ENCODE results near the gene NNAT.

The NNAT gene

DNA sequence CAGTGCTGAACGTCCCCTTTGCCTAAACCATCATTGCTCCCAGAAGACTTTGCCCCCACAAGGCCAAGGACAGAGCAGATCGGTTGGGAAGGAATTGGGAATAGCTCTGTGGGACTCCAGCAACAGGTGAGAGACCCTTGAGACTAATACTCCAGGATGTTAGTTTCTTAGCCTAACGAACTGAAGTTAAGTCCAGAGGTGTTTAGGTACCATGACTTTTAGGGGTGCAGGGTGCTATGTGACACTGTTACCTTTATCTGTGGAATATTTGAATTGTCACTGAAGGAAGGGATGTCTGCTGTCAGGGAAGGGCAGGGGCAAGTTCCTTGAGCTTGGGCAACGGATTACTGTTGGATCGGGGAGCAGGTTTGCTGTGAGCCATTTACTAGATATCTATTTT, 4.8 kb downstream of the NNAT start:
- no peaks in the 10 kb centered on the region for H3K9me3 ChIP-seq (ENCODE audit: control insufficient read depth, insufficient read depth, low read depth, low read length)
- peak overlapping the region; percentile 91 for H3K4me3 ChIP-seq (ENCODE audit: low read depth, low read length)
- peaks cover 5% of the 10 kb centered on the region; the same call in 1 of the 2 replicates for H3K36me3 ChIP-seq (ENCODE audit: control insufficient read depth, insufficient read depth, low read length)
- no peak overlapping the region for H3K9ac ChIP-seq (ENCODE audit: low read length)
- H3K27ac ChIP-seq (ENCODE audit: low read depth, low read length), result no peak overlapping the region
- H3K27me3 ChIP-seq (ENCODE audit: control insufficient read depth, insufficient read depth, low read length), result no peaks in the 10 kb centered on the region
- H3K4me1 ChIP-seq (ENCODE audit: control insufficient read depth, insufficient read depth, low read length), result peaks cover 41% of the 10 kb centered on the region

GRCh38 chr20:37526238-37526838, 5.3 kb downstream of the NNAT start:
- Histone ChIP-seq H3K9ac (ENCODE audit: low read length) (peak overlapping the region; percentile 100), H3K27me3 (ENCODE audit: control insufficient read depth, insufficient read depth, low read length) (no peaks in the 10 kb centered on the region), H3K36me3 (ENCODE audit: control insufficient read depth, insufficient read depth, low read length) (peaks cover 5% of the 10 kb centered on the region; the same call in 1 of the 2 replicates), H3K4me1 (ENCODE audit: control insufficient read depth, insufficient read depth, low read length) (peaks cover 41% of the 10 kb centered on the region), H3K4me3 (ENCODE audit: low read depth, low read length) (peak overlapping the region; percentile 91), H3K27ac (ENCODE audit: low read depth, low read length) (peak overlapping the region; percentile 18; the same call in 1 of the 2 replicates), H3K9me3 (ENCODE audit: control insufficient read depth, insufficient read depth, low read depth, low read length) (no peaks in the 10 kb centered on the region)

GRCh38 chr20:37526839-37527637, 6.0 kb downstream of the NNAT start:
- H3K4me1 ChIP-seq (ENCODE audit: control insufficient read depth, insufficient read depth, low read length), result peaks cover 41% of the 10 kb centered on the region
- H3K27me3 ChIP-seq (ENCODE audit: control insufficient read depth, insufficient read depth, low read length), result no peaks in the 10 kb centered on the region
- no peaks in the 10 kb centered on the region for H3K9me3 ChIP-seq (ENCODE audit: control insufficient read depth, insufficient read depth, low read depth, low read length)
- H3K36me3 ChIP-seq (ENCODE audit: control insufficient read depth, insufficient read depth, low read length), result peaks cover 5% of the 10 kb centered on the region; the same call in 1 of the 2 replicates
- H3K4me3 ChIP-seq (ENCODE audit: low read depth, low read length), result peak overlapping the region; percentile 91
- H3K27ac ChIP-seq (ENCODE audit: low read depth, low read length), result peak overlapping the region; percentile 100
- H3K9ac ChIP-seq (ENCODE audit: low read length), result peak overlapping the region; percentile 100

DNA sequence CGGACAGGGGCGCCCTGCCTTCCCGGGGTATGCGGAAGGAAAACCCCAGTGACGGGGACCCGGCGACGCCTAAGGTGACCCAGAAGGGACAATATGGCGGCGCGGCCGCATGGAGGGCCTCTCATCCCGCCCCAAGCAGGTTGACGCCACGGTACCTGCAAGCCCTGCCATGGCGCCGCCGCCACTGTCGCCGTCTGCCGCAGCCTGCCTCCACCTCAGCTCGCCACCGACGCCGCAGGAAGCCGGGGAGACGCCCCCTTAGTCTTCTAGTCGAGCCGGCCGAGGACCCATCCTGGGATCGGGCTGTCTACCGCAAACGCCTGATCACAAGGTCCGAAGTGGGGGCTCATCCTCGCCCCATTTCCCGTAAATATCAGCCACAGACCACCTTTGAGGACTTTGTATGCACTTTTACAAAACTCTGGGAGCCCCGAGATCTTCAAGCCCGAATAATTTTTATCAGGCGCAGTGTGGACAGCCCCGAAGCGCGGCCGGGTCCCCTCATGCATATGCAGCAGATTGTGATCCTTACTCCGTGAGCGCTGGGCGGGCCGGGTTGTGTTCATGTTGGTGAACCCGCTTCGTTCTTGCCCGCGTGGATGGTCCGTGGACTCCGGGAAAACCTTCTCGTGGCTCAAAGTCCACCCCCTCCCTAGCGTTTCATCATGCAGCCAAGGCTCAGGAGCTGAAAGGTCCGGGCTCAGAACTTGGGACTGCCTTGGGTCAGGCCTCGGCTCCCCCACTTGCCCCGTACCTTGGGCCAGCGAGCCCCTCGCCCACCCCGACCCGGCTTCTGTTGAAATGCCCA, 6.8 kb downstream of the NNAT start, which contains the start of gene BLCAP:
Gene BLCAP, minus strand, starts transcription at position 239 of the 808 bp plus-strand sequence. CDS start 8,702 bp downstream, outside the sequence.
- Histone ChIP-seq H3K27me3 (ENCODE audit: control insufficient read depth, insufficient read depth, low read length) (no peaks in the 10 kb centered on the region), H3K4me3 (ENCODE audit: low read depth, low read length) (peak within 1 kb of the TSS; percentile 91), H3K4me1 (ENCODE audit: control insufficient read depth, insufficient read depth, low read length) (peaks cover 38% of the 10 kb centered on the region), H3K36me3 (ENCODE audit: control insufficient read depth, insufficient read depth, low read length) (peaks cover 5% of the 10 kb centered on the region; the same call in 1 of the 2 replicates), H3K27ac (ENCODE audit: low read depth, low read length) (peak within 1 kb of the TSS; percentile 100), H3K9ac (ENCODE audit: low read length) (peak within 1 kb of the TSS; percentile 100), H3K9me3 (ENCODE audit: control insufficient read depth, insufficient read depth, low read depth, low read length) (no peaks in the 10 kb centered on the region)

- peaks cover 5% of the 10 kb centered on the region; the same call in 1 of the 2 replicates for H3K36me3 ChIP-seq (ENCODE audit: control insufficient read depth, insufficient read depth, low read length)
- peak overlapping the region; percentile 100 for H3K9ac ChIP-seq (ENCODE audit: low read length)
- H3K4me1 ChIP-seq (ENCODE audit: control insufficient read depth, insufficient read depth, low read length), result peaks cover 32% of the 10 kb centered on the region
- no peaks in the 10 kb centered on the region for H3K9me3 ChIP-seq (ENCODE audit: control insufficient read depth, insufficient read depth, low read depth, low read length)
- peak overlapping the region; percentile 91 for H3K4me3 ChIP-seq (ENCODE audit: low read depth, low read length)
- H3K27ac ChIP-seq (ENCODE audit: low read depth, low read length), result peak overlapping the region; percentile 100
- H3K27me3 ChIP-seq (ENCODE audit: control insufficient read depth, insufficient read depth, low read length), result no peaks in the 10 kb centered on the region
These were observed 7.6 kb downstream of the NNAT start for GRCh38 chr20:37528446-37529213.

DNA sequence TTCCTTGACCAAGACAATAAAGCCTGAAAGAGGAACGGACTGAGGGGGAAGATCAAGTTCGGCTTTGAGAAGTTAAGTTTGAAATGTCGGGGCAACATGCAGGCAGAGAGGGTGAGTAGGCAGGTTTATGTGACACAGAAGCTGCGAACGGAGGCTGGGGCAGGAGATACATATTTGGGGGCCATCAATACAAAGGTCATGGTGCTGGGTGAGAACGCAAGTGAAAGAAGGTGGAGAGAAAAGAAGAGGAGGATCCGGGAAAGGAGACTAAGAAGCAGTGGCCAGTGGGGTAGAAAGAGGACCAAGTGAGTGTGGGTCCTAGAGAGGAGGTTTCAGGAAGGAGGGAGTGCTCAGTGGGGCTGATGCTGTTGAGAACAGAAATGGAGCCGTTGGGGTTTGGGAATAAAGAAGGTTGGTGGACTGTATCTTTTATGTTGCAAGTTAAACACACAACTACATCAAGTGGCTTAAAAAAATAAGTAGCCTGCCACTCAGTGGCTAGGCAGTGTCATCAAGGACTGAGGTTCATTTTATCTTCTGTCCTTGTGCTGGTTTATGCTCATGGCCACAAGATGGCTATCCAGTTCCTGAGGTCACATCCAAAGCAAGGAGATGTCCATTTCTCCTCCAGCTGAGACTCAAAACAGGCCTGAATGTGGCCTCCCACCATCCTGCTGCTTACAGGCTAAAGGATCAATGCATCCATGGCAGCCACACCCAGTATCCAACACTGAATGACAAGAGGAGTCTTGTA, 8.3 kb downstream of the NNAT start:
- H3K36me3 ChIP-seq (ENCODE audit: control insufficient read depth, insufficient read depth, low read length), result peaks cover 5% of the 10 kb centered on the region; the same call in 1 of the 2 replicates
- no peaks in the 10 kb centered on the region for H3K9me3 ChIP-seq (ENCODE audit: control insufficient read depth, insufficient read depth, low read depth, low read length)
- no peak overlapping the region for H3K4me3 ChIP-seq (ENCODE audit: low read depth, low read length)
- no peak overlapping the region for H3K27ac ChIP-seq (ENCODE audit: low read depth, low read length)
- H3K27me3 ChIP-seq (ENCODE audit: control insufficient read depth, insufficient read depth, low read length), result no peaks in the 10 kb centered on the region
- H3K9ac ChIP-seq (ENCODE audit: low read length), result no peak overlapping the region
- peaks cover 24% of the 10 kb centered on the region for H3K4me1 ChIP-seq (ENCODE audit: control insufficient read depth, insufficient read depth, low read length)

DNA sequence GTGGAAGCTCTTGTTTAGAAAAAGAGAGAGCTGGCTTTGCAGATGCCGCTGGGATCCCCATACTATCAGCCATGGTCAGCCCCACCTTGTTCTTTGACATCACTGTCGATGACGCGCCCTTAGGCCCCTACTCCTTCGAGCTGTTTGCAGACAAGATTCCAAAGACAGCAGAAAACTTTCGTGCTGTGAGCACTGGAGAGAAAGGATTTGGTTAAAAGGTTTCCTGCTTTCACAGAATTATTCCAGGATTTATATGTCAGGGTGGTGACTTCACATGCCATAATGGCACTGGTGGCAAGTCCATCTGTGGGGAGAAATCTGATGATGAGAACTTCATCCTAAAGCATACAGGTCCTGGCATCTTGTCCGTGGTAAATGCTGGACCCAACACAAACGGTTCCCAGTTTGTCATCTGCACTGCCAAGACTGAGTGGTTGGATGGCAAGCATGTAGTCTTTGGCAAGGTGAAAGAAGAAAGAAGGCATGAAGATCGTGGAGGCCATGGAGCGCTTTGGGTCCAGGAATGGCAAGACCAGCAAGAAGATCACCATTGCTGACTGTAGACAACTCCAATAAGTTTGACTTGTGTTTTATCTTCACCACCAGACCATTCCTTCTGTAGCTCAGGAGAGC, 9.0 kb downstream of the NNAT start:
- H3K9me3 ChIP-seq (ENCODE audit: control insufficient read depth, insufficient read depth, low read depth, low read length), result no peaks in the 10 kb centered on the region
- H3K36me3 ChIP-seq (ENCODE audit: control insufficient read depth, insufficient read depth, low read length), result peaks cover 4% of the 10 kb centered on the region; the same call in 1 of the 2 replicates
- H3K27me3 ChIP-seq (ENCODE audit: control insufficient read depth, insufficient read depth, low read length), result no peaks in the 10 kb centered on the region
- no peak overlapping the region for H3K9ac ChIP-seq (ENCODE audit: low read length)
- H3K4me1 ChIP-seq (ENCODE audit: control insufficient read depth, insufficient read depth, low read length), result peaks cover 17% of the 10 kb centered on the region
- no peak overlapping the region for H3K4me3 ChIP-seq (ENCODE audit: low read depth, low read length)
- H3K27ac ChIP-seq (ENCODE audit: low read depth, low read length), result no peak overlapping the region

DNA sequence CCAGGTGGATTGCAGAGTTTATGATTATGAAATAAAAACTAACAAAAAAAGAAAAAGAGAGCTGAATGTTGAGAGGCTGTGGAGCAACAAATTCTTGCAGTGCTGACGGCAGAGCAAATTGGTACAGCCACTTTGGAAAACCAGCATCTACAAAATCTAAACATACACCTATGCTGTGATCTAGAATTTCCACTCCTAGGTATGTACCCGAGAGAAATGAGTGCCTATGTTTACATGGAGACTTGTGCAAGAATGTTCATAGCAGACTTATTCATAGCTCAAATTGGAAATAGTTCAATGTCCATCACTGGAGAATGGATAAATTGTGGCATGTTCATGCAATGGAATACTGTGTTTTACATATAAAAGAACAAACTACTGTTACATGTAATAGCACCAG, 9.6 kb downstream of the NNAT start:
- no peaks in the 10 kb centered on the region for H3K36me3 ChIP-seq (ENCODE audit: control insufficient read depth, insufficient read depth, low read length)
- H3K4me3 ChIP-seq (ENCODE audit: low read depth, low read length), result no peak overlapping the region
- no peaks in the 10 kb centered on the region for H3K27me3 ChIP-seq (ENCODE audit: control insufficient read depth, insufficient read depth, low read length)
- H3K9ac ChIP-seq (ENCODE audit: low read length), result no peak overlapping the region
- H3K4me1 ChIP-seq (ENCODE audit: control insufficient read depth, insufficient read depth, low read length), result peaks cover 11% of the 10 kb centered on the region
- H3K27ac ChIP-seq (ENCODE audit: low read depth, low read length), result no peak overlapping the region
- H3K9me3 ChIP-seq (ENCODE audit: control insufficient read depth, insufficient read depth, low read depth, low read length), result no peaks in the 10 kb centered on the region

GRCh38 chr20:37531856-37532255, 10.8 kb downstream of the NNAT start:
- H3K36me3 ChIP-seq (ENCODE audit: control insufficient read depth, insufficient read depth, low read length), result no peaks in the 10 kb centered on the region
- no peak overlapping the region for H3K27ac ChIP-seq (ENCODE audit: low read depth, low read length)
- H3K4me1 ChIP-seq (ENCODE audit: control insufficient read depth, insufficient read depth, low read length), result peaks cover 8% of the 10 kb centered on the region
- H3K27me3 ChIP-seq (ENCODE audit: control insufficient read depth, insufficient read depth, low read length), result no peaks in the 10 kb centered on the region
- no peak overlapping the region for H3K4me3 ChIP-seq (ENCODE audit: low read depth, low read length)
- no peak overlapping the region for H3K9ac ChIP-seq (ENCODE audit: low read length)
- H3K9me3 ChIP-seq (ENCODE audit: control insufficient read depth, insufficient read depth, low read depth, low read length), result no peaks in the 10 kb centered on the region
